RPMI7951 (cell line): ENCODE data around the gene ZNF860. TPM values are rescaled to one million over a fixed set of nuclear protein-coding genes. Genes with fewer than 3 reads are reported as not detected.

Experiments used
- total RNA-seq: library from RNA; depleted of rRNA; stranded (reverse); fragments of >200 nt; shearing (Covaris generic); gene quantifications from 2 replicates; pipeline ENCODE4 v1.2.3, GENCODE V29; 2014; rRNA removed

The ZNF860 gene
- total RNA-seq, 1 experiment from 2014 or later, result 0.60 TPM

Other genes with a start within 250 kb of the ZNF860 start
- gene OSBPL10, start 488 bp upstream of the ZNF860 start, total RNA-seq, result 4.7 and 6.9 TPM in 2 replicates
- 10.6 and 12.7 TPM in 2 replicates for gene GPD1L, start 124.9 kb downstream of the ZNF860 start, total RNA-seq